ENCODE results near the gene GNE. TPM values are rescaled to one million over a fixed set of nuclear protein-coding genes. Genes with fewer than 3 reads are reported as not detected.

The GNE gene, protein sequence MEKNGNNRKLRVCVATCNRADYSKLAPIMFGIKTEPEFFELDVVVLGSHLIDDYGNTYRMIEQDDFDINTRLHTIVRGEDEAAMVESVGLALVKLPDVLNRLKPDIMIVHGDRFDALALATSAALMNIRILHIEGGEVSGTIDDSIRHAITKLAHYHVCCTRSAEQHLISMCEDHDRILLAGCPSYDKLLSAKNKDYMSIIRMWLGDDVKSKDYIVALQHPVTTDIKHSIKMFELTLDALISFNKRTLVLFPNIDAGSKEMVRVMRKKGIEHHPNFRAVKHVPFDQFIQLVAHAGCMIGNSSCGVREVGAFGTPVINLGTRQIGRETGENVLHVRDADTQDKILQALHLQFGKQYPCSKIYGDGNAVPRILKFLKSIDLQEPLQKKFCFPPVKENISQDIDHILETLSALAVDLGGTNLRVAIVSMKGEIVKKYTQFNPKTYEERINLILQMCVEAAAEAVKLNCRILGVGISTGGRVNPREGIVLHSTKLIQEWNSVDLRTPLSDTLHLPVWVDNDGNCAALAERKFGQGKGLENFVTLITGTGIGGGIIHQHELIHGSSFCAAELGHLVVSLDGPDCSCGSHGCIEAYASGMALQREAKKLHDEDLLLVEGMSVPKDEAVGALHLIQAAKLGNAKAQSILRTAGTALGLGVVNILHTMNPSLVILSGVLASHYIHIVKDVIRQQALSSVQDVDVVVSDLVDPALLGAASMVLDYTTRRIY
- total RNA-seq, result 33.4 and 34.7 TPM in 2 replicates

GRCh38 chr9:36258208-36258995, at the start of gene GNE:
Gene GNE (minus strand): TSS chr9:36258448. CDS start chr9:36249355, 9,093 bp downstream.

GRCh38 chr9:36190388-36191289, 67.6 kb downstream of the GNE start, which contains the start of gene CLTA:
Gene CLTA (plus strand): TSS chr9:36190921. CDS start chr9:36191057, 136 bp downstream.

DNA sequence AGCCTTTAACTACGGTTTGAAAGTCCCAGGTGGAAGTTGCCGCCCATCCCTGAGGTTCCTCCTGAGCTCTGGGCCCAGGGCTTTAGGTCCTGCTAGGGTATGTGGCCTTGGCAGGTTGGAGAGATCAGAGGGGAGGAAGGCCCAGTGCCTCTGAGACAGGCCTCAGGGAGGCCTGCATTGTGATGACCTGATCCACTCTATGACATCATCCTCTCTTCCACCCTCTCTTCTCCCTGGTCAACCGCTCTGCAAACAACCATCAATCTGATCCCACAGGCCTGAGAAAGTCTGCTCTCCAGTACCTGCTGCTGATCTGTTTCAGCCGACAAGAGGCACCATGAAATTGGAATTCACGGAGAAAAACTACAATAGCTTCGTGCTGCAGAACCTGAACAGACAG, 89.1 kb downstream of the GNE start, which contains the start of gene CCIN:
Gene CCIN, plus strand, starts transcription at position 223 of the 400 bp plus-strand sequence. Its CDS starts 115 bp downstream, at position 338.

Other genes with a start within 250 kb of the GNE start
- gene RECK, start 221.5 kb downstream of the GNE start, total RNA-seq, result 24.2 and 81.7 TPM in 2 replicates
- 31.3 and 41.4 TPM in 2 replicates for gene GLIPR2, start 121.7 kb downstream of the GNE start, total RNA-seq
- gene CCIN, start 89.1 kb downstream of the GNE start, total RNA-seq, result 1.7 and 4.8 TPM in 2 replicates
- 247 and 276 TPM in 2 replicates for gene CLTA, start 67.5 kb downstream of the GNE start, total RNA-seq
- gene RNF38, start 141.8 kb upstream of the GNE start, total RNA-seq, result 4.4 and 6.8 TPM in 2 replicates